Measurements from ENCODE around the gene LMTK3. TPM values are rescaled to one million over a fixed set of nuclear protein-coding genes. Genes with fewer than 3 reads are reported as not detected.

LMTK3 gene
- total and polyA plus RNA-seq, 9 donors: 0.03 to 0.39 (median 0.14) TPM; not detected in 1

DNA sequence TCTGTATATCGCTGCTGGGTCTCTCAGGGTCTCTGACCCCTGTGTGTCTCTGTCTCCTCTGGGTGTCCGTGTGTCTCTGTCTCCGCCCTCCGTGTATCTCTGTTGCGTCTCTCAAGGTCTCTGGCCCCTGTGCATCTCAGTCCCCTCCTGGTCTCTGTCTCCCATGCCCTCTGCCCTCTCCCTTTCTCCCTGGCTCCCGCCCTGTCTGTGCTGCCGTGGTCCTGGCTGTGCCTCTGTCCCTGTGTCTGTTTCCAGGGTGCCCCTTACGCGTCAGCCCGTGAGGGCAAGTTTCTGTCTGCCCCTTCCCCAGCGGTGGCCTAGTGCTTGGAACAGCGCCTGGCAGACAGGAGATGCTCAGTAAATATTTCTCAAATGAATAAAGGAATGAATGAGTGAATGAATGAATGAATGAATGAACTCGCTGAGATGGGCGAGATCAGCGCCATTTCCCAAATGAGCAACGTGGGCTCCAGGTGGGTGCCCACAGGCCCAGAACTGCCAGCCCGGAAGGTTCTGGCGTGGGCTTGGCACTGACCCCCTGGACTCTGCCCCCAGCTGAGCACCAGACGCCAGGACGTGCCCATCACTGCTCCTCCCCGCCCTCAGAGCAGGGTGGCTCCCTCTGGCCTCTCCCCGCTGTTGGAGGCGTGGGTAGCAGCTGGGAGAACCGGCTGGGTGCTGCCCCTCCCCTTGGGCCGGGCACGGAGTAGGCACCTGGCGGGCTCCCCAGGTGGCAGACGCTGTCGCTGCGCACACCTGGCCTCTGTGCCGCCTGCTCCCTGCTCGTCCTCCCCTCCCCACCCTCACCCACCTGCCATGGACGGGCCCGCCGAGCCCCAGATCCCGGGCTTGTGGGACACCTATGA lies 40.0 kb upstream of the LMTK3 start, which contains the start of gene SULT2B1:
TSS of gene SULT2B1 (plus strand) at position 736 of the 866 bp plus-strand sequence. CDS start at position 817, 81 bp downstream.
- Histone ChIP-seq H3K27me3 (ENCODE audit: control insufficient read depth, insufficient read depth, low read length) (peaks cover 10% of the 10 kb centered on the region), H3K9me3 (replicated peaks; ENCODE audit: control insufficient read depth, low read depth, low read length) (no peaks in the 10 kb centered on the region), H3K27ac (ENCODE audit: low read length) (no peak within 1 kb of the TSS), H3K4me1 (ENCODE audit: control insufficient read depth, insufficient read depth, low read length) (no peaks in the 10 kb centered on the region), H3K36me3 (ENCODE audit: control insufficient read depth, insufficient read depth, low read length) (no peaks in the 10 kb centered on the region), H3K4me3 (ENCODE audit: low read length) (no peak within 1 kb of the TSS)
- no peak for DNase-seq
- 66% methylated on average over 18 of the region's 36 CpGs for WGBS (ENCODE audit: insufficient coverage)

DNA sequence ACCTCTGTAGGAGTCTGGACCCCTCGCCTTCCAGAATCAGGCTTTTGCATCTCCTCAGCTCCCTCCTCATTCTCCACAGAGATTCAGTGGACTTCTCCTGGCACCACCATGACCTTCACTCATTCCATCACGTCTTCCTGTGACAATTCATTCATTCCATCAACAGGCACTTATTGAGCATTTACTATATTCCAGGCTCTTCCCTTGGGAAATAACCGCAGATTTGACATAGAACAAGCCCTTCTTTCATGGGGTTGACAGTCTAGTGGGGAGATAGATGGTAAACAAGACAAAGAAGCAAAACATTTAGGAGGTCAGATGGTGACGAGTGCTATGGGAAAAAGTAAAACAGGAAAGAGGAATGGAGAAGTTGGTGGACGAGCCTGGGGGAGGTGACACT lies 37.7 kb upstream of the LMTK3 start:
- Histone ChIP-seq H3K4me3 (ENCODE audit: low read length) (no peak overlapping the region), H3K9me3 (replicated peaks; ENCODE audit: control insufficient read depth, low read depth, low read length) (no peaks in the 10 kb centered on the region), H3K27ac (ENCODE audit: low read length) (no peak overlapping the region), H3K4me1 (ENCODE audit: control insufficient read depth, insufficient read depth, low read length) (no peaks in the 10 kb centered on the region), H3K36me3 (ENCODE audit: control insufficient read depth, insufficient read depth, low read length) (no peaks in the 10 kb centered on the region), H3K27me3 (ENCODE audit: control insufficient read depth, insufficient read depth, low read length) (peaks cover 8% of the 10 kb centered on the region)
- 70% methylated on average over 4 of the region's 5 CpGs for WGBS (ENCODE audit: insufficient coverage)
- no peak for DNase-seq

DNA sequence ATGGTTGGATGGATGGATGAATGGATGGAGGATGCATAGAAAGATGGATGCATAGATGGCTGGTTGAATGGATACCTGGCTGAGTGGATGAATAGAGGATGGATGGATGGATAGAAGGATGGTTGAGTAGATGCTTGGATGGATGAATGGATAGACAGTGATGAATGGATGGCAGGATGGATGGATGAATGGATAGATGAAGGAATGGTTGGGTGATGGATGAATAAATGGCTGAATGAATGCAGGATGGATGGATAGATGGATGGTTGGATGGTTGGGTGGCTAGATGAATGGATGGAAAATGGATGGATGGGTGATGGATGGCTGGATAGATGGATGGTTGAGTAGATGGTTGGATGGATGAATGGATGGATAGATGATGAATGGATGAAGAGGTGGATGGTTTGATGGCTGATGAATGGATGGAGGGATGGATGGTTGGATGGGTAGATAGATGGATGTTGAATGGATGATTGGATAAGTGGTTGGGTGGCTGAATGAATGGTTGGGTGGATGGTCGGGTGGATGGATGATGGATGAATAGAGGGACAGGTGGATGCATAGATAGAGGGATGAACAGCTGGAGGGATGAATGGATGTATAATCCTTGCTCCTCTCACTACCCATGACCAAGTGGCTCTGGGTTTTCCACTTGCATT lies 36.7 kb upstream of the LMTK3 start:
- peaks cover 5% of the 10 kb centered on the region for H3K27me3 ChIP-seq (ENCODE audit: control insufficient read depth, insufficient read depth, low read length)
- H3K9me3 ChIP-seq (replicated peaks; ENCODE audit: control insufficient read depth, low read depth, low read length): no peaks in the 10 kb centered on the region
- DNase-seq: no peak
- no peaks in the 10 kb centered on the region for H3K36me3 ChIP-seq (ENCODE audit: control insufficient read depth, insufficient read depth, low read length)
- peaks cover 4% of the 10 kb centered on the region for H3K4me1 ChIP-seq (ENCODE audit: control insufficient read depth, insufficient read depth, low read length)
- no CpG with 5 or more reads among the region's 1 CpG for WGBS (ENCODE audit: insufficient coverage)
- no peak overlapping the region for H3K4me3 ChIP-seq (ENCODE audit: low read length)
- H3K27ac ChIP-seq (ENCODE audit: low read length): no peak overlapping the region

DNA sequence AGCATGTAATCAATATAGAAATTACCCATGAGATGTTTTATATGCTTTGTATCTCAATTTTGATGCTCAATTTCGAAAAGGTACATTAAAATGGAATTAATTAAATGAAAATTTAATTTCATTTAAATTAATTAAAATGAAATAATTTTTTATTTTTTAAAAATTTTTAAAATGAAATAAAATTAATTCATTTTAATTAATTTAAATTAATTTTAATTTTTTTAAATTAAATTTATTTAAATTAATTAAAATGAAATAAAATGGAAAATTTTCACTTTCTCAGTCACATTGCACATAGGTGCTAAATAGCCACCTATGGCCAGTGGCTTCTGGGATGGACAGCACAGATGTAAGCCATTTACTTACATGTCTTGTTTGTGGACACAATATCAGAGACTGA lies 36.1 kb upstream of the LMTK3 start:
- H3K36me3 ChIP-seq (ENCODE audit: control insufficient read depth, insufficient read depth, low read length): no peaks in the 10 kb centered on the region
- no peak overlapping the region for H3K27ac ChIP-seq (ENCODE audit: low read length)
- no peak for DNase-seq
- H3K27me3 ChIP-seq (ENCODE audit: control insufficient read depth, insufficient read depth, low read length): peaks cover 5% of the 10 kb centered on the region
- no CpG with 5 or more reads among the region's 1 CpG for WGBS (ENCODE audit: insufficient coverage)
- H3K4me1 ChIP-seq (ENCODE audit: control insufficient read depth, insufficient read depth, low read length): peaks cover 10% of the 10 kb centered on the region
- no peaks in the 10 kb centered on the region for H3K9me3 ChIP-seq (replicated peaks; ENCODE audit: control insufficient read depth, low read depth, low read length)
- no peak overlapping the region for H3K4me3 ChIP-seq (ENCODE audit: low read length)

DNA sequence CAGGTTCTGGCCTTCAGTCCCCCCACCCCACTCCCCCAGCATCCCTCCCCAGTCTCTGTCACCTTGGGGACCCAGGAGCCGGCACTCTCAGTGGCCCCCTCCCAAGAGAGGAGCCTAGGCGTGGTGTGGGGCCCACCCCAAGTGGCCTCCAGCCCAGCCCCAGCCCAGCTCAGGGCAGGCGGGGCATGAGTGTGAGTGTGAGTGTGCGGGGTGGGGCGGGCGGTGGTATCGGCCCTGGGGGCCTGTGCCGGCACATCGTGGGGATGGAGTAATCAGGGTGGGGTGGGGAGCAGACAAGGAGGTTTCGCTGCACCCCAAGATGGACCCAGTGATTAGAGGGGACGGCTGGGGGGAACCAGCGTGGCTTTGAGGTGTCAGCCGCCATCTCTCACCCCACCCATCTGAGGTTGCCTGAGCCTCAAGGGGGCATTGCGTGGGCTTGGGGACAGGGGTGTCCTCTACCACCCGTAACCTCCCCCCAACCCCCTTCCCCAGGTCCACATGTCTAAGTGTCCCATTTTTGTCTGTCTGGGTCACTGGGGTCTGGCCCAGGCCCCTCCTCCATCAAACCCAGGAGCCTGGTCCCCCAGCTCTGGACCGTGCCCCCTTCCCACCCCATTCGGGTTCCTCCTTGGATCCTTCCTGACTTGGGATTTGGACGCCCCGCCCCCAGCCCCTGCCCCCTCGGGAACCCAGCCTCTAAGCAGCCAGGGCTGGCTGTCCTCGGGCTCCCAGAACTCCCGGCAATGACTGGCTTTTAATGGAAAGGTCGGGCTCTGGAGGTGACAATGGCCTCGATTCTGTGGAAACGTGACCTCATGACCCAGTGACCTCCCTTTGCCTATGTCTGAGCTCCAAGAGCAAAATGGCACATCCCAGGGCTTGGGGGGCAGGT lies 33.5 kb upstream of the LMTK3 start:
- no peaks in the 10 kb centered on the region for H3K9me3 ChIP-seq (replicated peaks; ENCODE audit: control insufficient read depth, low read depth, low read length)
- 27% methylated on average over 12 of the region's 25 CpGs for WGBS (ENCODE audit: insufficient coverage)
- H3K27me3 ChIP-seq (ENCODE audit: control insufficient read depth, insufficient read depth, low read length): no peaks in the 10 kb centered on the region
- no peak overlapping the region for H3K4me3 ChIP-seq (ENCODE audit: low read length)
- H3K4me1 ChIP-seq (ENCODE audit: control insufficient read depth, insufficient read depth, low read length): peaks cover 14% of the 10 kb centered on the region
- no peak for DNase-seq
- no peaks in the 10 kb centered on the region for H3K36me3 ChIP-seq (ENCODE audit: control insufficient read depth, insufficient read depth, low read length)
- H3K27ac ChIP-seq (ENCODE audit: low read length): no peak overlapping the region

DNA sequence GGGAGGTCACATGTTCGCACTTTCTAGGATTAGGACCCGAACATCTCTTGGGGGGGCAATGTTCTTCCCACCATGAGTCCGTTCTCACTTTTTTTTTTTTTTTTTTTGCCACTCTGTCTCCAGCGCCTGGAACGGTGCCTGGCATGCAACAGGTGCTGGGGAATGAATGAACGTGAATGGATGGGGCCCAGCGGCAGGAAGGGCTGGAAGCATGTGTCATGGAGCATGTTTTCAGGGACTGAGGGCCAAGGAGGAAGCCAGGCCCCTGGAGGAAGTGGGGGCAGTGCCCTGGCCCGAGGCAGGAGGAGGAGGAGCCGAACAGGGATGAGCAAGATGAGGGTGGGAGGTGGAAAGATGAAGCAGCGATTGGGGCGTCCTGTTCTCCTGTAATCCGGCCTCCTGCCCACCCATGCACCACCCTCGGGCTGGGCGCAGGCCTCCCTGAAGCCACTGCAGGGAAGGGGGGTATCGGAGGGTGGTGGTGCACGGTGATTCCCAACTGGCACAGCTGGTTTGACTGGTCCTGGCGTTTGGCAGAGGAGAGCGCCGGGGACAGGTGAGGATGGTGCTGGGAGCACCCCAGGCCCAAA lies 31.6 kb upstream of the LMTK3 start:
- H3K27me3 ChIP-seq (ENCODE audit: control insufficient read depth, insufficient read depth, low read length): no peaks in the 10 kb centered on the region
- peaks cover 14% of the 10 kb centered on the region for H3K4me1 ChIP-seq (ENCODE audit: control insufficient read depth, insufficient read depth, low read length)
- no peaks in the 10 kb centered on the region for H3K36me3 ChIP-seq (ENCODE audit: control insufficient read depth, insufficient read depth, low read length)
- WGBS (ENCODE audit: insufficient coverage): 10% methylated on average over 2 of the region's 19 CpGs
- H3K27ac ChIP-seq (ENCODE audit: low read length): no peak overlapping the region
- DNase-seq: peak; percentile 57
- no peak overlapping the region for H3K4me3 ChIP-seq (ENCODE audit: low read length)
- no peaks in the 10 kb centered on the region for H3K9me3 ChIP-seq (replicated peaks; ENCODE audit: control insufficient read depth, low read depth, low read length)

DNA sequence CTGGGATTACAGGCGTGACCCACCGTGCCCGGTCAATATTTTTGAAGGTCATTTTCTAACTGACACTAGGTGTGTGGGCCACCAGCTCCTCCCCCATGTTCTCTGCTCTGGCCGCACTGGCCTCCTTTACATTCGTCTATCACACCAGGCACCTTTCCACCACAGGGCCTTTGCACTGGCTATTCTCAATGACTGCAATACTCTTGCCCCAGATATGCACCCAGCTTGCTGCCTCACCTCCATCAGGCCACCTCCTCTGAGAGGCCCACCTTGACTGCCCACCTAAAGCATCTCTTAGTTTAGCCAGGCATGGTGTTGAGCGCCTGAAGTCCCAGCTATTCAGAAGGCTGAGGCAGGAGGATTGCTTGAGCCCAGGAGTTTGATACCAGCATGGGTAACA lies 30.2 kb upstream of the LMTK3 start:
- H3K9me3 ChIP-seq (replicated peaks; ENCODE audit: control insufficient read depth, low read depth, low read length): no peaks in the 10 kb centered on the region
- WGBS (ENCODE audit: insufficient coverage): 91% methylated on average over 5 of the region's 6 CpGs
- H3K4me1 ChIP-seq (ENCODE audit: control insufficient read depth, insufficient read depth, low read length): peaks cover 14% of the 10 kb centered on the region
- H3K27me3 ChIP-seq (ENCODE audit: control insufficient read depth, insufficient read depth, low read length): no peaks in the 10 kb centered on the region
- no peak overlapping the region for H3K27ac ChIP-seq (ENCODE audit: low read length)
- DNase-seq: no peak
- H3K36me3 ChIP-seq (ENCODE audit: control insufficient read depth, insufficient read depth, low read length): no peaks in the 10 kb centered on the region
- no peak overlapping the region for H3K4me3 ChIP-seq (ENCODE audit: low read length)

DNA sequence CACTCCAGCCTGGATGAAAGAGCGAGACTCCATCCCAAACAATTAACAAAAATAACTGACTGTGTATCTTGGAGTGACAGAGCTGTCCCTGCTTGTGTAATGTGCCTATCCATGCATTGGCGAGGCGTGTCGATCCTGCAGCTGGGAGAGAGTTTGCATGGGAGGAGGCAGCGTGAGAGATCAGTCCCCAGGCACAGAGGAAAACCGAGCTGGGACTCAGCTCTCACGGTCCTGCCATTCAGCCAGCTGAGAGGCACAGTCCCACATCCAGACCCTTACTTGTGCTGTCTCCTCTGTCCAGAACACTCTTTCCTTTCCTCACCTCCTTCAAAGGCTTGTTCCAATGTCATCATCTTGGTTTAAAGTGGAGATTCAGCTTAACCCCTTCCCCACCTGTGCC lies 28.5 kb upstream of the LMTK3 start:
- peak; percentile 22 for DNase-seq
- Histone ChIP-seq H3K27ac (ENCODE audit: low read length) (no peak overlapping the region), H3K4me3 (ENCODE audit: low read length) (no peak overlapping the region), H3K27me3 (ENCODE audit: control insufficient read depth, insufficient read depth, low read length) (no peaks in the 10 kb centered on the region), H3K9me3 (replicated peaks; ENCODE audit: control insufficient read depth, low read depth, low read length) (no peaks in the 10 kb centered on the region), H3K36me3 (ENCODE audit: control insufficient read depth, insufficient read depth, low read length) (no peaks in the 10 kb centered on the region), H3K4me1 (ENCODE audit: control insufficient read depth, insufficient read depth, low read length) (peaks cover 14% of the 10 kb centered on the region)
- 18% methylated on average over 3 of the region's 7 CpGs for WGBS (ENCODE audit: insufficient coverage)

DNA sequence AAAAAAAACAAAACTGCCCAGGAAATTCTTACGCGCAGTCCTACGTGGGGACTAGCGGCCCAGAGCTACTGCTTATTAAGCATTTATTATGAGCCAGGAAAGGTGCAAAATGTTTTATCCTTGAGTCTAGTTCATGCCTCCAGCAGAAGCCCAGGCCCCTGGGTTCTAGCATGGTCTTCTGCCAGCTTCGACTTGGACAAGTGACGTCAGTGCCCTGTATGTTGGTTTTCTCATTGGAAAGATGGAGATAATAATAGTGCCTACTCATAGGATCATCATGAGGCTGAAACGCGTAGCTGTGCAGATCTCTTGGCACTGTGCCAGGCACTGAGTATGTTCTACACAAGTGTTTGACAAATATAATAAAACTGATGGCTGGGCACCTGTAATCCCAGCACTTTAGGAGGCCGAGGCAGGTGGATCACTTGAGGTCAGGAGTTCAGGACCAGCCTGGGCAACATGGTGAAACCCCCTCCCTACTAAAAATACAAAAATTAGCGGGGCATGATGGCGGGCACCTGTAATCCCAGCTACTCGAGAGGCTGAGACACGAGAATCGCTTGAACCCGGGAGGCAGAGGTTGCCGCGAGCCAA lies 28.0 kb upstream of the LMTK3 start:
- Histone ChIP-seq H3K9me3 (replicated peaks; ENCODE audit: control insufficient read depth, low read depth, low read length) (no peaks in the 10 kb centered on the region), H3K4me3 (ENCODE audit: low read length) (no peak overlapping the region), H3K27ac (ENCODE audit: low read length) (no peak overlapping the region), H3K27me3 (ENCODE audit: control insufficient read depth, insufficient read depth, low read length) (no peaks in the 10 kb centered on the region), H3K36me3 (ENCODE audit: control insufficient read depth, insufficient read depth, low read length) (no peaks in the 10 kb centered on the region), H3K4me1 (ENCODE audit: control insufficient read depth, insufficient read depth, low read length) (peaks cover 14% of the 10 kb centered on the region)
- 83% methylated on average over 2 of the region's 17 CpGs for WGBS (ENCODE audit: insufficient coverage)
- peak; percentile 45 for DNase-seq
